Naive thymus-derived CD8-positive, alpha-beta T cell (primary cell): ENCODE measurements around the gene CKM. TPM values are rescaled to one million over a fixed set of nuclear protein-coding genes. Genes with fewer than 3 reads are reported as not detected.

ENCODE experiments used
- ATAC-seq, 2 donors: fragments of 150-1000 bp; cut with Tn5 transposase in 1 of 2; sonication (Bioruptor Pico), chemical (Tn5 transposase) in 1 of 2; 1 replicate in 1 of 2; 2 replicates in 1 of 2; pipeline ENCODE4 v1.10.0; 2021; ENCODE audit warnings: mild to moderate bottlenecking in 2 of 2, moderate library complexity in 2 of 2
- POLR2A ChIA-PET: fragments of 350-600 bp; sonication (Branson Sonifier 250); formaldehyde crosslinking; loops from one replicate; lab custom pipeline; 2021; ENCODE audit warnings: antibody characterized with exemption; lab: Charles Lee
- DNase-seq, 10 donors: peaks; one replicate each; pipeline versions ENCODE4 v3.0.0 to v3.0.0-alpha.2; 2020 to 2022
- H3K27ac Mint-ChIP-seq, 10 donors: one replicate each; pipeline ENCODE4 v1.8.0; 2020 to 2022; ENCODE audit warnings: mild to moderate bottlenecking in 10 of 10, mixed read lengths in 10 of 10, moderate library complexity in 4 of 10, inconsistent platforms in 1 of 10
- H3K27me3 Mint-ChIP-seq, 5 donors: one replicate each; pipeline ENCODE4 v1.8.0; 2021 to 2022; ENCODE audit warnings: mixed read lengths in 5 of 5
- H3K36me3 Mint-ChIP-seq, 3 donors: one replicate each; pipeline ENCODE4 v1.8.0; 2020 to 2022; ENCODE audit warnings: mixed read lengths in 3 of 3, mild to moderate bottlenecking in 2 of 3, inconsistent platforms in 1 of 3
- H3K4me1 Mint-ChIP-seq, 4 donors: one replicate each; pipeline ENCODE4 v1.8.0; 2021 to 2022; ENCODE audit warnings: mixed read lengths in 4 of 4
- H3K4me3 Mint-ChIP-seq, 10 donors: one replicate each; pipeline ENCODE4 v1.8.0; 2020 to 2022; ENCODE audit warnings: mild to moderate bottlenecking in 10 of 10, mixed read lengths in 10 of 10, moderate library complexity in 6 of 10, inconsistent platforms in 1 of 10
- H3K9me3 Mint-ChIP-seq, 9 donors: one replicate each; pipeline ENCODE4 v1.8.0; 2020 to 2022; ENCODE audit warnings: mixed read lengths in 9 of 9, mild to moderate bottlenecking in 3 of 9, inconsistent platforms in 1 of 9, moderate library complexity in 1 of 9
- polyA plus RNA-seq, 3 donors: library from polyadenylated mRNA; unstranded; fragments of 300-500 nt; fragmentation: Illumina TruSeq; gene quantifications; one replicate each; pipeline ENCODE4 v1.2.3, GENCODE V29; 2021
- total RNA-seq, 8 experiments: library from RNA in 2 of 8; stranded (reverse) in 2 of 8; gene quantifications; one replicate each; pipeline ENCODE4 v1.2.3 and lab custom pipeline; 2021 to 2026

CKM gene
- total RNA-seq (not detected), polyA plus RNA-seq (not detected), total RNA-seq (lab: John Stamatoyannopoulos, UW) (0 reads per million in 6 experiments)

DNA sequence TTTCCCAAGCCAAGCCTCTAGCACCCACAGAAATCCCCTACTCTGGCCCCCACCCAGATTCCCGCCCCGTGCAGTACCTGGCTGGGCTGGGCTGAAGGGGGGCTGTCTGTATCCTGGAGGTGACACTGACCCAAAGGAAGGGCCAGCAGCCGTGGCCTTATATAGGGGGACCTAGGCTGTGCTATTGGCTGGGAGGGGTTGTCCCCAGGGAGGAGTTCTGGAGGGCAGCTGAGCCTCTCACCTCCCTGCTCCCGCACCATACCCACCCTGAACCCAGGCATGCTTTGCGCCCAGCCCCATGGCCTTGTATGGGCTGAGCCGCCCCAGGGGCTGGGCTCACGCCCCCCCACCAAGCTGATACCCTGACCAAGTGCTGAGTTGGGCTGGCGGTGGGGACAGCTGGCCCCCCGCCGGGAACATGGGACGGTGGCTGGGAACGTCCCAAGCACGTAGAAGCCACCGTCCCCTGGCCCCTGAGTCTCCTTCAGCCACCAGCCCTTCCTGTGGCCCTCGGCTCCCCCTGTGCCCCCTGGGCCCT is at the start of gene CKM:
TSS of gene CKM (minus strand) at position 132 of the 538 bp plus-strand sequence. CDS start 3,162 bp downstream, outside the sequence.
- Mint-ChIP-seq H3K36me3 (no peaks in the 10 kb centered on the region), H3K27me3 (peaks cover 11 to 56% (median 20%) of the 10 kb centered on the region in 5 donors), H3K9me3 (no peaks in the 10 kb centered on the region), H3K4me3 (peak within 1 kb of the TSS in 1 of 10 donors; percentile 23), H3K27ac (no peak within 1 kb of the TSS), H3K4me1 (peaks cover 0 to 4% (median 0%) of the 10 kb centered on the region in 4 donors)
- POLR2A ChIA-PET = no interaction called here
- DNase-seq = no peak
- no peak for ATAC-seq

DNA sequence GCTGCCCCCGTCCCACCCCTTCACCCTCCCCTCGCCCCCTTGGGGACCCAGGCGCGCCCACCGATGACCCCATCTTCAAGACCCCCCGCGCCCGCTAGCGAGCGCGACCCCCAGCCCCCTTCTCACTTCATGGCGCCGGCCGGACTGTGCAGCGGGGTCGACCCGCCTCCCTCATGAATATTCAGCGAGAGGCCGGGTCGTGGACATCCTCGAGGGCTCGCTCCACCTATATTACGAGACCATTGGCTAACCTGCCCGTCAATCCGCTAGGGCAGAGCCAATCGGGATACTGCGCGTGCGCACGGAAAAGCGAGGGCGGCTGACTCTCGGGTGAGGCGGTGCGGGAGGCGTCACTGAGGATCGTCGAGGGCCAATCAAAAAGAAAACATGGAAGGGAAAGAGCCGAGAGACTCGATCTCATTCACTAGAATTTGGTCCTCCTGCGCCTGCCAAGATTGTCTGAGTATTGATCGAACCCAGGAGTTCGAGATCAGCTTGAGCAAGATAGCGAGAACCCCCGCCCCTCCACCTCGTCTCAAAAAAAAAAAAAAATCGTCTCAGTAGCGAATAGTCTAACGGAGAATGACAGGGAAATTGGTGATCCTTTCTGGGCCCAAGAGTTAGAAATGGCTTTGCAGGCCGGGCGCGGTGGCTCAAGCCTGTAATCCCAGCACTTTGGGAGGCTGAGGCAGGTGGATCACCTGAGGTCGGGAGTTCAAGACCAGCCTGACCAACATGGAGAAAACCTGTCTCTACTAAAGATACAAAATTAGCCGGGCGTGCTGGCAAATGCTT is 47.9 kb upstream of the CKM start, which contains the start of gene ERCC2:
TSS of gene ERCC2 (minus strand) at position 164 of the 795 bp plus-strand sequence. CDS start at position 131, 33 bp downstream.
- ATAC-seq (peak; percentile 98 to 99), DNase-seq (peak; percentile 97 to 100 (median 100))
- Mint-ChIP-seq H3K27me3 (peaks cover 0 to 2% (median 0%) of the 10 kb centered on the region in 5 donors), H3K4me3 (peak within 1 kb of the TSS; percentile 75 to 98 (median 96)), H3K9me3 (no peaks in the 10 kb centered on the region), H3K27ac (peak within 1 kb of the TSS; percentile 97 to 99 (median 98)), H3K4me1 (peaks cover 1 to 29% (median 18%) of the 10 kb centered on the region in 4 donors), H3K36me3 (no peaks in the 10 kb centered on the region)
- POLR2A ChIA-PET = interaction anchor here (1.0 kb wide), 1 partner anchor 278 kb away, joined by 3 read pairs; the partner anchor contains the start of gene PPP1R37

DNA sequence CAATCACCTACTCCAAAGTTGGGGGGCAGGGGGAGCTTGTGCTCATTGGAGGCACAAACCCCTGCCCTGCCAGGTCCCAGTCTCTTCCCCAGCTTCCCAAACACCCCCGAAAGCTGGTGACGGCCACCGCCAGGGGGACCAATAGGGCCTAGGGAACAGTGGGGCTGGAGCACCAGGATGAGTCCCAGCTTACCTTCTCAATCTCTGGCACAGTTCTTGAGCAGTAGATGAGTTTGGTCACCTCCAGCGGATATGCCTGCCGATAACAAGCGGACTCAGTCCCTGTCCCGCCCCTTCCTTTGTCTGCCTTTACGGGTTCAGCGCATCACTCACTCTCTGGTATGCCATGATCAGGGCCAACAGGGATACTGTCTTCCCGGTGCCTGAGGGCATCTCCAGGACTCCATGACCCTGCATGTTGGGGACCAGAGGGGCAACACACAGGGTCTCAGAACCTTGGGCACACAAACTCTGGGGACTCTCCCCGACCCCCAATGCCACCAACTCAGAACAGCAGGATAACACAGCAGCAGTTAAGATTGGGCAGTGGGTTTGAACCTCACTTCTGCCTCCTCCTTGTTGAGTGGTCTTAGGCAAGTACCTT is 46.2 kb upstream of the CKM start:
- Mint-ChIP-seq H3K27ac (peak overlapping the region in 2 of 10 donors; percentile 36 to 37), H3K4me3 (peak overlapping the region in 9 of 10 donors; percentile 42 to 96 (median 67)), H3K9me3 (no peaks in the 10 kb centered on the region), H3K27me3 (peaks cover 0 to 1% (median 0%) of the 10 kb centered on the region in 5 donors), H3K4me1 (peaks cover 1 to 29% (median 18%) of the 10 kb centered on the region in 4 donors), H3K36me3 (peaks cover 0 to 7% (median 0%) of the 10 kb centered on the region in 3 donors)
- ATAC-seq = no peak
- POLR2A ChIA-PET = no interaction called here
- no peak for DNase-seq

DNA sequence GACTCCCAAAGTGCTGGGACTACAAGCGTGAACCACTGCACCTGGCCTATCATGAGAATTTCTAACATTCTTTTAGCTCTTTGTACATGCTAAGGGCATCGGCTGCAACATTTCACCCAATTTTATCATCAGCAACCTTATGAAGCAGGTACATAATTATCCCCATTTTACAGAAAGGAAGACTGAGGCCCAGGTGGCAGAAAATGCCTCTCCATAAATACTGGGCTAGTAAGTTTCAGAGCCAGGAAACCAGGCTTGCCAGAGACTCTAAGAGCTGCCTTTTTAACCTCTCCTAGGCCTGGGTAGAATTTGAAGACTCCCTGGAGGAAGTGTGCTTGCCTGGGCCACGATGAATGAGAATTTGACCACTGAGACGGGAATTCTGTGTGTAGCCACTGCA is 45.5 kb upstream of the CKM start:
- Mint-ChIP-seq H3K27me3 (peaks cover 0 to 1% (median 0%) of the 10 kb centered on the region in 5 donors), H3K4me3 (peak overlapping the region in 6 of 10 donors; percentile 15 to 51 (median 44)), H3K36me3 (peaks cover 0 to 7% (median 0%) of the 10 kb centered on the region in 3 donors), H3K4me1 (peaks cover 1 to 29% (median 18%) of the 10 kb centered on the region in 4 donors), H3K9me3 (no peaks in the 10 kb centered on the region), H3K27ac (peak overlapping the region in 2 of 10 donors; percentile 38 to 58)
- POLR2A ChIA-PET = no interaction called here
- DNase-seq (no peak), ATAC-seq (no peak)

DNA sequence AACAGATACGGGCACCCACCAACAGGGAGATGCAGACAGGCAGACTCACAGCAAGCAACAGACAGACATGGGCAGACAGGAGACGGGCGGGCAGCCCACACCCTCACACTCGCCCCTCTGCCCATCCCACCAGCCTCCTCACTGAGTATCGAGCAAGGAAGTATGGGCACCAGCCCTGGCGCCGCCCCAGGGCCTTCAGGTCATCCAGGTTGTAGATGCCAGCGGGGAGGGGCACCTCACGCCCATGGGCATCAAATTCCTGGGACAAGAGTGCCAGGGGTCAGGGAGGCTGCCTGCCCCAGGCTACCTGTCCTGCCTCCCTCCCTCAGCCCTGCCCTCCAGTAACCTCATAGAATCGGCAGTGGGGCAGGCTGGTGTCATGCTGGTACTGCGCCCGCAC is 42.0 kb upstream of the CKM start:
- Mint-ChIP-seq H3K36me3 (peaks cover 0 to 19% (median 2%) of the 10 kb centered on the region in 3 donors), H3K9me3 (no peaks in the 10 kb centered on the region), H3K27me3 (no peaks in the 10 kb centered on the region), H3K4me1 (peaks cover 0 to 19% (median 12%) of the 10 kb centered on the region in 4 donors), H3K4me3 (no peak overlapping the region), H3K27ac (peak overlapping the region in 1 of 10 donors; percentile 15)
- POLR2A ChIA-PET = no interaction called here
- no peak for DNase-seq
- ATAC-seq = no peak

DNA sequence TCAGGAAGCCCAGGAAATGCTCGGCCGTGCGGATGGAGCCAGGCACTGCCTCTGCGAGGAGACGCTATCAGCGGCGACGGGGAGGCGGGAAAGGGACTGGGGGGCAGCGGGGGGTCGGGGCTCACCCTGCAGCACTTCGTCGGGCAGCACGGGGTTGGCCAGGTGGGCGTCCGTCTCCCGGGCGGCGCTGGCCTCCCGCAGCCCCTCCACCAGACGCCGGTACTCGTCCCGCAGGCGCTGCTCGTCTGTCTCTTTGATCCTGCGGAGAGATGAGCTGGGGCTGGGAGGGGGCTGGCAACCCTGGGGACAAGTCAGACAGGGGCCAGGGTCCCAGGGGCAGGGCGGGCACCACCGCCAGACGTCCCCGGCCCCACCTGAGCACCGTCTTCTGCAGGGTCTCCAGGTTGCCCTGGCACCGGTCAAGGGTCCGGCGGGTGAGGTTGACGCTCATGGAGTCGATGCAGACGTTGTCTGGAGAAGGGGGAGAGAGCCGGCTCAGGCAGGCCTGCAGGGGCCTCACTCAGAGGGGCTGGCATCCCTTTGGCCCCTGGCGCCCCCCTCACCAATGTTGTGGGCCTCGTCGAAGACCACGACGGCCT is 41.3 kb upstream of the CKM start:
- no peak for ATAC-seq
- Mint-ChIP-seq H3K4me3 (no peak overlapping the region), H3K36me3 (peaks cover 0 to 26% (median 3%) of the 10 kb centered on the region in 3 donors), H3K27ac (no peak overlapping the region), H3K27me3 (no peaks in the 10 kb centered on the region), H3K9me3 (no peaks in the 10 kb centered on the region), H3K4me1 (peaks cover 0 to 14% (median 8%) of the 10 kb centered on the region in 4 donors)
- DNase-seq = no peak
- POLR2A ChIA-PET = interaction anchor here (0.7 kb wide), 1 partner anchor 1103 kb away, joined by 3 read pairs; no protein-coding TSS in a partner anchor

DNA sequence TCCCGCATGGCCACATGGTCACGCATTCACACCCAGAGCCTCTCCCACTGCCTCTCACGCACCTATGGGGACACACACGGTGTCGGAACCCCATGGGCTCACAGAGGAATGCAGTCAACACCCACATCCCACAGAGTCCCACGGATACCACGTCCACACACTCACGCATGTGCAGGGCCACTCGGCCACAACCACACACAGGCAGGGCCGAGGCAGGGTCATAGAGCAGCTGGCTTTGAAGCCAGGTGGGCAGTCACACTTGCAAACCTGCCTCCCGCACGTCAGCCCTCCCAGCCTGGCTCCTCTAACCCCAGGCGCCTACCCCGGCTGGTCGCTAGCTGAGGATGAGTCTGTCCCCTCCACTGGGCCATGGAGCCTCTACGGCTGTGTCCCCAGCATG is 39.6 kb upstream of the CKM start:
- Mint-ChIP-seq H3K27me3 (no peaks in the 10 kb centered on the region), H3K4me3 (no peak overlapping the region), H3K36me3 (peaks cover 0 to 38% (median 4%) of the 10 kb centered on the region in 3 donors), H3K4me1 (peaks cover 0 to 1% (median under 1%) of the 10 kb centered on the region in 4 donors), H3K27ac (peak overlapping the region in 2 of 10 donors; percentile 28 to 38), H3K9me3 (no peaks in the 10 kb centered on the region)
- DNase-seq = no peak
- POLR2A ChIA-PET = no interaction called here
- ATAC-seq = no peak

DNA sequence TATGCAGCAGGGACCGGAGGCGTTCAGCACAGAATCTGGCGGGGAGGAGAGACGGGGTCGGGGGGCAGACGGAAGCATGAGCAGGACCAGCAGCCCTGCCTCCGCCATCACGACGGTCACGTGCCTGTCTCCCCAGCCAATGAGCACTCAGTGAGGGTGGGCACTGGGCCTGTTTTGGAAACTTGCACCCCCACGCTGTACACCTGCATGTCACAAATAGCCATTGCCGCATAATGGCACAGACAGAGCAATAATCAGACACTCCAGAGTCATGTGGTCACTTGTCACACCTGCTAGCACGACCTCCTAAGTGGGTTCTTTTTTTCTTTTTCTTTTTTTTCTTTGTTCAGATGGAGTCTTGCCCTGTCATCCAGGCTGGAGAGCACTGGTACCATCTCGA is 38.9 kb upstream of the CKM start:
- peak overlapping the region in 2 of 10 donors; percentile 28 to 53 for H3K27ac Mint-ChIP-seq
- no peak for ATAC-seq
- POLR2A ChIA-PET = no interaction called here
- H3K4me3 Mint-ChIP-seq = no peak overlapping the region
- H3K36me3 Mint-ChIP-seq = peaks cover 0 to 40% (median 8%) of the 10 kb centered on the region in 3 donors
- no peak for DNase-seq
- H3K4me1 Mint-ChIP-seq = peaks cover 0 to 1% (median under 1%) of the 10 kb centered on the region in 4 donors
- H3K9me3 Mint-ChIP-seq = no peaks in the 10 kb centered on the region
- no peaks in the 10 kb centered on the region for H3K27me3 Mint-ChIP-seq

DNA sequence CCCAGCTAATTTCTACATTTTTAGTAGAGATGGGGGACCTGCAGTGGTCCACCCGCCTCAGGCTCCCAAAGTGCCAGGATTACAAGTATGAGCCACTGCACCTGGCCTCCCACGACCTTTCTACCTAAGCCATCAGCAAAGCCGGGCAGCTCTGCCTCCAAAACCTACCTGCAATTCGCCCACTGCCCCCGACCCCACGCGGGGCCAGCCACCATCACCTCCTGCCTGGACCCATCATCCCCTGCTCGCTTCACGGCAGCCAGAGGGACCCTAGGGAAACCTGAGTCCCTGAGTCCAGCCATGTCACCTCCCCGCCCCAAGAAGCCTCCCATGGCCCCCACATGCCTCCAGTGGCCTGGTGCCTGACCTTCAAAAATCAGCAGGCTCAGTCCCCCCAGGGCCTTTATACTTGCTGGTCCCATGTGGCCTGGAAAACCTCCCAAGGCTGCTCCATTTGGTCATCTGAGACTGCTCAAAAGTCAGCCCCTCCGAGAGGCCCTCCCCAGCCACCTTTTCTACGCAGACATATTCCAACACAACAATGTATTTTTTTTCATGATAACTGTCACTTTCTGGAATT is 35.6 kb upstream of the CKM start:
- no peak overlapping the region for H3K4me3 Mint-ChIP-seq
- no peaks in the 10 kb centered on the region for H3K9me3 Mint-ChIP-seq
- H3K27me3 Mint-ChIP-seq = no peaks in the 10 kb centered on the region
- DNase-seq (no peak), ATAC-seq (no peak)
- peaks cover 0 to 51% (median 14%) of the 10 kb centered on the region in 3 donors for H3K36me3 Mint-ChIP-seq
- H3K4me1 Mint-ChIP-seq = peaks cover 0 to 5% (median under 1%) of the 10 kb centered on the region in 4 donors
- peak overlapping the region in 2 of 10 donors; percentile 15 to 76 for H3K27ac Mint-ChIP-seq
- POLR2A ChIA-PET = no interaction called here

DNA sequence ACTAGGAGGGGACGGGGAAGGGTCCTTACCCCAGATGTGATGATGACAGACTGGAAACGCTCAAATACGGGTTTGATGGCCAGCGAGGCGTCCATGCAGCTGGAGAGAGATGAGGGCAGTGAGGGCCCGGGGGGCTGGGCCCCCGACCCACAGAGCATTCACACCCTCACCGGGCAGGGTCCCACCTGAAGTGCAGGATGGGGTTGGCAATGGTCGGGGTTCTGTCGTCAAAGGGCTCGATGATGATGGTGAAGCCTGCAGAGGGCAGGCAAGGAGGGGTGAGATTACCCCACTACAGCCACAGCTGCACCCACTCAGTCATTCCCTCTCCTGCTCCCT is 34.7 kb upstream of the CKM start:
- Mint-ChIP-seq H3K27ac (peak overlapping the region in 1 of 10 donors; percentile 78), H3K4me3 (no peak overlapping the region), H3K27me3 (no peaks in the 10 kb centered on the region), H3K36me3 (peaks cover 0 to 57% (median 14%) of the 10 kb centered on the region in 3 donors), H3K4me1 (peaks cover 0 to 5% (median under 1%) of the 10 kb centered on the region in 4 donors), H3K9me3 (no peaks in the 10 kb centered on the region)
- DNase-seq (no peak), ATAC-seq (no peak)
- POLR2A ChIA-PET = no interaction called here

DNA sequence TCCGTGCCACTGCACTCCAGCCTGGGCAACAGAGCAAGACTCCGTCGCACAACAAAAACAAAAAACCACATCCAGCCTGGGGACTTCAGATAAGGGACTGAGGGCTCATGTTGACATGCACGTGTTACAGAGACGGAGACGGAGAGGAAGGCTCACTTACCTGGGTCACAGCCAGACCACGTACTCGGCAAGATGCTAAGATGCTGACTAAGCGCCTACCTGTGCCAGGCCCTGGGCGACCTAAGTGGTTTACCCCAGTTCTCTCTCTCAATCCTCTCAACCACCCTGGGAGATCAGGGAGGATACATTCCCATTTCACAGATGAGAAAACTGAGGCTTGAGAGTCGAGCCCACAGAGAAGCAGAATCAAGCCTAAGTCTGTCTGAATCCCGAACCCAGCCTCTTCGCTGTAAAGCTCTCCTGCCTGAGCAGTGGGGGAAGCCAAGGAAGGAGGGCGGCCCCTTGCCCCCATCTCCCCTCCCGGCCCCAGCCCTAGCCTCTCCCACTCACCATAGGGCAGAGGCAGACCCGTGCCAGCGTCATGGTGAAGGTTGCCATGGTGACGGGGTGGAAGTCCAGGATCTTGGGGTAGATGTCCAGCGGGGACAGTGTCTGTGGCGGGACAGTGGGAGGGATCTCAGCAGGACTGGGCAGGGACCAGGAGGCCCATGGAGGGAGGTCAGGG is 34.2 kb upstream of the CKM start:
- H3K27me3 Mint-ChIP-seq = no peaks in the 10 kb centered on the region
- peaks cover 0 to 4% (median under 1%) of the 10 kb centered on the region in 4 donors for H3K4me1 Mint-ChIP-seq
- POLR2A ChIA-PET = no interaction called here
- no peak overlapping the region for H3K27ac Mint-ChIP-seq
- DNase-seq (no peak), ATAC-seq (no peak)
- H3K4me3 Mint-ChIP-seq = no peak overlapping the region
- H3K9me3 Mint-ChIP-seq = no peaks in the 10 kb centered on the region
- peaks cover 0 to 54% (median 14%) of the 10 kb centered on the region in 3 donors for H3K36me3 Mint-ChIP-seq
